Breast epithelium (tissue), 3 donors: ENCODE results near the gene FRS3.

Source experiments
- POLR2A ChIP-seq: fragments of 450-650 bp; IDR thresholded peaks from one replicate; pipeline ENCODE4 v1.6.1; 2016; ENCODE audit warnings: antibody characterized with exemption, mild to moderate bottlenecking, moderate library complexity
- TF ChIP-seq, protein P1 (sequence below), 3 donors: fragments of 450-650 bp; IDR thresholded peaks; one replicate each; pipeline ENCODE4 v1.5.1; 2016 to 2017; ENCODE audit warnings: antibody characterized with exemption in 3 of 3, mild to moderate bottlenecking in 3 of 3, moderate library complexity in 3 of 3

- no peak for TF ChIP-seq POLR2A
- TF ChIP-seq, protein P1, sequence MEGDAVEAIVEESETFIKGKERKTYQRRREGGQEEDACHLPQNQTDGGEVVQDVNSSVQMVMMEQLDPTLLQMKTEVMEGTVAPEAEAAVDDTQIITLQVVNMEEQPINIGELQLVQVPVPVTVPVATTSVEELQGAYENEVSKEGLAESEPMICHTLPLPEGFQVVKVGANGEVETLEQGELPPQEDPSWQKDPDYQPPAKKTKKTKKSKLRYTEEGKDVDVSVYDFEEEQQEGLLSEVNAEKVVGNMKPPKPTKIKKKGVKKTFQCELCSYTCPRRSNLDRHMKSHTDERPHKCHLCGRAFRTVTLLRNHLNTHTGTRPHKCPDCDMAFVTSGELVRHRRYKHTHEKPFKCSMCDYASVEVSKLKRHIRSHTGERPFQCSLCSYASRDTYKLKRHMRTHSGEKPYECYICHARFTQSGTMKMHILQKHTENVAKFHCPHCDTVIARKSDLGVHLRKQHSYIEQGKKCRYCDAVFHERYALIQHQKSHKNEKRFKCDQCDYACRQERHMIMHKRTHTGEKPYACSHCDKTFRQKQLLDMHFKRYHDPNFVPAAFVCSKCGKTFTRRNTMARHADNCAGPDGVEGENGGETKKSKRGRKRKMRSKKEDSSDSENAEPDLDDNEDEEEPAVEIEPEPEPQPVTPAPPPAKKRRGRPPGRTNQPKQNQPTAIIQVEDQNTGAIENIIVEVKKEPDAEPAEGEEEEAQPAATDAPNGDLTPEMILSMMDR (IDR thresholded peaks at IDR 0.05) = no peak
These were observed 37.8 kb downstream of the FRS3 start for GRCh38 chr6:41741625-41742490.
